ENCODE measurements around the gene MIDN.
"Not testable (repeated sequence)": the region's sequence is repeated elsewhere in the genome, so short reads cannot be mapped to it uniquely, and the experiment has no call there.

Gene MIDN

GRCh38 chr19:1294688-1295087, 46.3 kb downstream of the MIDN start:
- no peak for DNase-seq (ENCODE audit: low read depth)

- DNase-seq (ENCODE audit: low read depth): peak; percentile 37
Measured at GRCh38 chr19:1295169-1296012, 47.0 kb downstream of the MIDN start.

GRCh38 chr19:1296078-1296477, 47.7 kb downstream of the MIDN start:
- no peak for DNase-seq (ENCODE audit: low read depth)

- no peak for DNase-seq (ENCODE audit: low read depth)
Measured at GRCh38 chr19:1296575-1297271, 48.3 kb downstream of the MIDN start.

GRCh38 chr19:1298235-1298634, 49.9 kb downstream of the MIDN start:
- DNase-seq (ENCODE audit: low read depth): no peak

GRCh38 chr19:1299801-1300200, 51.4 kb downstream of the MIDN start:
- DNase-seq (ENCODE audit: low read depth): no peak

- DNase-seq (ENCODE audit: low read depth): no peak
Measured at GRCh38 chr19:1300744-1301490, 52.5 kb downstream of the MIDN start.

GRCh38 chr19:1302533-1303239, 54.3 kb downstream of the MIDN start:
- no peak for DNase-seq (ENCODE audit: low read depth)

GRCh38 chr19:1304197-1304924, 56.0 kb downstream of the MIDN start:
- DNase-seq (ENCODE audit: low read depth): no peak

- not testable (repeated sequence) for DNase-seq (ENCODE audit: low read depth)
Measured at GRCh38 chr19:1305354-1305753, 57.0 kb downstream of the MIDN start.

GRCh38 chr19:1307320-1307719, 58.9 kb downstream of the MIDN start:
- no peak for DNase-seq (ENCODE audit: low read depth)

- no peak for DNase-seq (ENCODE audit: low read depth)
Measured at GRCh38 chr19:1307755-1308303, 59.4 kb downstream of the MIDN start.

GRCh38 chr19:1308718-1309117, 60.3 kb downstream of the MIDN start:
- no peak for DNase-seq (ENCODE audit: low read depth)
